ENCODE results near the gene SPTLC1. TPM values are rescaled to one million over a fixed set of nuclear protein-coding genes. Genes with fewer than 3 reads are reported as not detected.

Gene SPTLC1
- total and polyA plus RNA-seq, 2 of the 13 experiments (the other 11 are each of a cell fraction or from before 2014, with no cell fraction given), result 56.2 to 72.5 TPM

DNA sequence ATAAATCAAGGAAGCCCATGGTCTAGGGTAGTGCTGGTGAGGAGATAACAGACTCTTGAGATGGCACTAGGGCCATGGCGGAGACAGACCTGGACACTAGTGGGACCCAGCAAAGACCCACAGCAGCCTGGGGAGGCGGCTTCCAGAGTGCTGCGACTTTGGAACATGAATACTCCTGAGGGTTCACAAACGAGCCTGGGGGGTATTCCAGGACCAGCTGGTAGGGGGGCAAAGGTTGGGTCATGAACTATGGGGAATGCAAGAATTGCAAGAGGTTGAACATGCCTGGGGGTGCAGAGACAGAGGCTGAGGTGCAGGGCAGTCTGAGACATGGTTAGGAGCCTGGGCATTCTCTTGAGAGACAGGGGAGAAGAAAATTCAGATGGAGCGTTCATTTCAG is 43.8 kb upstream of the SPTLC1 start:
- Histone ChIP-seq H3K27ac (ENCODE audit: extremely low read length, insufficient read depth, low read length) (no peak overlapping the region), H2AFZ (ENCODE audit: low read length) (no peak overlapping the region), H3K27me3 (ENCODE audit: control insufficient read depth in 1 of 2, insufficient read depth in 2 of 2, low read length in 2 of 2) (peaks cover 2 to 33% of the 10 kb centered on the region in 2 experiments; a peak in 3 of 5 replicates), H3K9ac (ENCODE audit: insufficient read depth, low read depth, low read length) (no peak overlapping the region), H3K36me3 (replicated peaks in 1 of 2; ENCODE audit: control insufficient read depth in 1 of 2, insufficient read depth in 2 of 2, low read length in 2 of 2) (no peaks in the 10 kb centered on the region), H3K9me3 (ENCODE audit: low read length) (no peaks in the 10 kb centered on the region), H3K4me1 (ENCODE audit: insufficient read depth, low read length) (no peaks in the 10 kb centered on the region), H3K79me2 (ENCODE audit: insufficient read depth, low read length) (no peaks in the 10 kb centered on the region), H3K4me2 (ENCODE audit: low read depth, low read length) (no peak overlapping the region), H4K20me1 (ENCODE audit: insufficient read depth, low read length) (no peaks in the 10 kb centered on the region), H3K4me3 (replicated peaks in 1 of 3; ENCODE audit: insufficient read depth in 1 of 3, low read depth in 2 of 3, low read length in 3 of 3) (no peak overlapping the region)
- in situ Hi-C loops (cut with HindIII; ENCODE audit: extremely low pct_ligation_motif_present, low pct_unique_long_range_greater_than_20kb), result no loop called here
- ATAC-seq, result no peak
- CTCF ChIA-PET (ENCODE audit: low intra/inter-chr PET ratio, low total read pairs), result no interaction called here
- intact Hi-C loops (cut with micrococcal nuclease; ENCODE audit: unreplicated experiment), result no loop called here
- no TSS peak for BruUV-seq (replicated peaks)
- TF ChIP-seq REL (CRISPR knock-in tag; conservative IDR thresholded peaks at IDR 0.05) (no peak), PHF8 (CRISPR knock-in tag; IDR thresholded peaks at IDR 0.05) (no peak), NR3C1 (CRISPR knock-in tag; IDR thresholded peaks at IDR 0.05) (no peak), KDM4B (CRISPR knock-in tag; IDR thresholded peaks at IDR 0.05) (no peak), ZNF460 (CRISPR knock-in tag; IDR thresholded peaks at IDR 0.05; ENCODE audit: borderline replicate concordance) (no peak), NFE2 (CRISPR knock-in tag; IDR thresholded peaks at IDR 0.05) (no peak), NFKBIZ (CRISPR knock-in tag; IDR thresholded peaks at IDR 0.05) (no peak), BHLHE40 (IDR thresholded peaks at IDR 0.05; ENCODE audit: low read length) (no peak), GZF1 (CRISPR knock-in tag; IDR thresholded peaks at IDR 0.05) (no peak), ZNF549 (CRISPR knock-in tag; IDR thresholded peaks at IDR 0.05) (no peak), BRD4 (CRISPR knock-in tag; IDR thresholded peaks at IDR 0.05) (no peak)
- TF ChIP-seq, protein P1, sequence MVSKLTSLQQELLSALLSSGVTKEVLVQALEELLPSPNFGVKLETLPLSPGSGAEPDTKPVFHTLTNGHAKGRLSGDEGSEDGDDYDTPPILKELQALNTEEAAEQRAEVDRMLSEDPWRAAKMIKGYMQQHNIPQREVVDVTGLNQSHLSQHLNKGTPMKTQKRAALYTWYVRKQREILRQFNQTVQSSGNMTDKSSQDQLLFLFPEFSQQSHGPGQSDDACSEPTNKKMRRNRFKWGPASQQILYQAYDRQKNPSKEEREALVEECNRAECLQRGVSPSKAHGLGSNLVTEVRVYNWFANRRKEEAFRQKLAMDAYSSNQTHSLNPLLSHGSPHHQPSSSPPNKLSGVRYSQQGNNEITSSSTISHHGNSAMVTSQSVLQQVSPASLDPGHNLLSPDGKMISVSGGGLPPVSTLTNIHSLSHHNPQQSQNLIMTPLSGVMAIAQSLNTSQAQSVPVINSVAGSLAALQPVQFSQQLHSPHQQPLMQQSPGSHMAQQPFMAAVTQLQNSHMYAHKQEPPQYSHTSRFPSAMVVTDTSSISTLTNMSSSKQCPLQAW (CRISPR knock-in tag; IDR thresholded peaks at IDR 0.05), result no peak
- TF ChIP-seq, protein P2, sequence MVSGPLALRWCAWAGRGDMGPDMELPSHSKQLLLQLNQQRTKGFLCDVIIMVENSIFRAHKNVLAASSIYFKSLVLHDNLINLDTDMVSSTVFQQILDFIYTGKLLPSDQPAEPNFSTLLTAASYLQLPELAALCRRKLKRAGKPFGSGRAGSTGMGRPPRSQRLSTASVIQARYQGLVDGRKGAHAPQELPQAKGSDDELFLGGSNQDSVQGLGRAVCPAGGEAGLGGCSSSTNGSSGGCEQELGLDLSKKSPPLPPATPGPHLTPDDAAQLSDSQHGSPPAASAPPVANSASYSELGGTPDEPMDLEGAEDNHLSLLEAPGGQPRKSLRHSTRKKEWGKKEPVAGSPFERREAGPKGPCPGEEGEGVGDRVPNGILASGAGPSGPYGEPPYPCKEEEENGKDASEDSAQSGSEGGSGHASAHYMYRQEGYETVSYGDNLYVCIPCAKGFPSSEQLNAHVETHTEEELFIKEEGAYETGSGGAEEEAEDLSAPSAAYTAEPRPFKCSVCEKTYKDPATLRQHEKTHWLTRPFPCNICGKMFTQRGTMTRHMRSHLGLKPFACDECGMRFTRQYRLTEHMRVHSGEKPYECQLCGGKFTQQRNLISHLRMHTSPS (CRISPR knock-in tag; IDR thresholded peaks at IDR 0.05; ENCODE audit: low read depth), result no peak
- TF ChIP-seq, protein P3, sequence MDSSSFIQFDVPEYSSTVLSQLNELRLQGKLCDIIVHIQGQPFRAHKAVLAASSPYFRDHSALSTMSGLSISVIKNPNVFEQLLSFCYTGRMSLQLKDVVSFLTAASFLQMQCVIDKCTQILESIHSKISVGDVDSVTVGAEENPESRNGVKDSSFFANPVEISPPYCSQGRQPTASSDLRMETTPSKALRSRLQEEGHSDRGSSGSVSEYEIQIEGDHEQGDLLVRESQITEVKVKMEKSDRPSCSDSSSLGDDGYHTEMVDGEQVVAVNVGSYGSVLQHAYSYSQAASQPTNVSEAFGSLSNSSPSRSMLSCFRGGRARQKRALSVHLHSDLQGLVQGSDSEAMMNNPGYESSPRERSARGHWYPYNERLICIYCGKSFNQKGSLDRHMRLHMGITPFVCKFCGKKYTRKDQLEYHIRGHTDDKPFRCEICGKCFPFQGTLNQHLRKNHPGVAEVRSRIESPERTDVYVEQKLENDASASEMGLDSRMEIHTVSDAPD (CRISPR knock-in tag; IDR thresholded peaks at IDR 0.05), result no peak
- FAIRE-seq, result no peak
- POLR2A ChIA-PET, result no interaction called here
- WGBS (ENCODE audit: low lambda C conversion rate), result 33% methylated on average over 5 of the region's 5 CpGs
- no peak for DNase-seq (ENCODE audit: low spot score)
